ENCODE measurements around the gene TYSND1.

DNA sequence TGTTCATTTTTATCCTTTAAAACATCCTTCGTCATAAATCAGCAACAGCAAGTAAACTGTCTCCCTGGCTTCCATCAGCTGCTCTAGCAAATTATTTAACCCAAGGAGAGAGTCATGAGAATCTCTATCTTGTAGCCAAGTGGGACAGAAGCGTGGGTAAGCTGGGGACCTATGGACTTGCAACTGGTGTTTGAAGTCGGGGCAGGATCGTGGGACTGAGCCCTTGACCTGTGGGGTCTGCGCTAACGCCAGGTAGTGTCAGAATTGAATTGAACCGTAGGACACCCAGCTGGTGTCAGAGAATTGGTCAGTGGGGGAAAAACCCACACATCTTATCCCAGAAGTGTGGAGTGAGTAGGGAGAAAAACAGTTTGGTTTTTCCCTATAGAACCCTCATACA is 27.3 kb downstream of the TYSND1 start:
- TF ChIP-seq, protein P1, sequence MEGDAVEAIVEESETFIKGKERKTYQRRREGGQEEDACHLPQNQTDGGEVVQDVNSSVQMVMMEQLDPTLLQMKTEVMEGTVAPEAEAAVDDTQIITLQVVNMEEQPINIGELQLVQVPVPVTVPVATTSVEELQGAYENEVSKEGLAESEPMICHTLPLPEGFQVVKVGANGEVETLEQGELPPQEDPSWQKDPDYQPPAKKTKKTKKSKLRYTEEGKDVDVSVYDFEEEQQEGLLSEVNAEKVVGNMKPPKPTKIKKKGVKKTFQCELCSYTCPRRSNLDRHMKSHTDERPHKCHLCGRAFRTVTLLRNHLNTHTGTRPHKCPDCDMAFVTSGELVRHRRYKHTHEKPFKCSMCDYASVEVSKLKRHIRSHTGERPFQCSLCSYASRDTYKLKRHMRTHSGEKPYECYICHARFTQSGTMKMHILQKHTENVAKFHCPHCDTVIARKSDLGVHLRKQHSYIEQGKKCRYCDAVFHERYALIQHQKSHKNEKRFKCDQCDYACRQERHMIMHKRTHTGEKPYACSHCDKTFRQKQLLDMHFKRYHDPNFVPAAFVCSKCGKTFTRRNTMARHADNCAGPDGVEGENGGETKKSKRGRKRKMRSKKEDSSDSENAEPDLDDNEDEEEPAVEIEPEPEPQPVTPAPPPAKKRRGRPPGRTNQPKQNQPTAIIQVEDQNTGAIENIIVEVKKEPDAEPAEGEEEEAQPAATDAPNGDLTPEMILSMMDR (IDR thresholded peaks at IDR 0.05) = no peak
- no peak for TF ChIP-seq POLR2A (IDR thresholded peaks at IDR 0.05)

Measured in body of pancreas (tissue), 4 donors.